ENCODE results near the gene NTRK3.

The NTRK3 gene

DNA sequence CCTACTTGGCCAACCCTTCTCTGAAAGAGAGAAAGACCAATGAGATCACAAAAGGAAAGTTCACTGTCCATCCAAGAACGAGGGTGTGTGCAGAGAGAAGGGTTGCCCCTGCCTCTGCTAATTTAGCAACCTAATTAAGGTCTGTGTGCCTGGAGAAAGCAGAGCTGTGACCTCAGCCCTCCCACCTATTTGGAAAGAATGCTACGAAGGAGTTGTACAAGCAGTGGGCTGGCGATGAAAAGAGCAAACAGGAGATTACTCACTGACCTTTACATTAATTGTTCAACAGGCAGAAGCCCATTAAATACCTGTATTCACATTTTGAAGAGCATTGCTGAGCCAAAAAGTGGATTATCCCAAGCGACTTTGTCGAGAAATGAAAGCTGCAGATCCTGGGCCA lies 314.9 kb downstream of the NTRK3 start:
- TF ChIP-seq, protein P1, sequence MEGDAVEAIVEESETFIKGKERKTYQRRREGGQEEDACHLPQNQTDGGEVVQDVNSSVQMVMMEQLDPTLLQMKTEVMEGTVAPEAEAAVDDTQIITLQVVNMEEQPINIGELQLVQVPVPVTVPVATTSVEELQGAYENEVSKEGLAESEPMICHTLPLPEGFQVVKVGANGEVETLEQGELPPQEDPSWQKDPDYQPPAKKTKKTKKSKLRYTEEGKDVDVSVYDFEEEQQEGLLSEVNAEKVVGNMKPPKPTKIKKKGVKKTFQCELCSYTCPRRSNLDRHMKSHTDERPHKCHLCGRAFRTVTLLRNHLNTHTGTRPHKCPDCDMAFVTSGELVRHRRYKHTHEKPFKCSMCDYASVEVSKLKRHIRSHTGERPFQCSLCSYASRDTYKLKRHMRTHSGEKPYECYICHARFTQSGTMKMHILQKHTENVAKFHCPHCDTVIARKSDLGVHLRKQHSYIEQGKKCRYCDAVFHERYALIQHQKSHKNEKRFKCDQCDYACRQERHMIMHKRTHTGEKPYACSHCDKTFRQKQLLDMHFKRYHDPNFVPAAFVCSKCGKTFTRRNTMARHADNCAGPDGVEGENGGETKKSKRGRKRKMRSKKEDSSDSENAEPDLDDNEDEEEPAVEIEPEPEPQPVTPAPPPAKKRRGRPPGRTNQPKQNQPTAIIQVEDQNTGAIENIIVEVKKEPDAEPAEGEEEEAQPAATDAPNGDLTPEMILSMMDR (conservative IDR thresholded peaks at IDR 0.05; ENCODE audit: low read depth), result no peak
- no peak overlapping the region for H3K27ac ChIP-seq
- CTCF ChIA-PET, result interaction anchor here (0.6 kb wide), 1 partner anchor 128 kb away, joined by 6 read pairs; no protein-coding TSS in a partner anchor
- POLR2A ChIA-PET (ENCODE audit: low non-redundant PET), result no interaction called here
- no peak for DNase-seq (ENCODE audit: low spot score)

DNA sequence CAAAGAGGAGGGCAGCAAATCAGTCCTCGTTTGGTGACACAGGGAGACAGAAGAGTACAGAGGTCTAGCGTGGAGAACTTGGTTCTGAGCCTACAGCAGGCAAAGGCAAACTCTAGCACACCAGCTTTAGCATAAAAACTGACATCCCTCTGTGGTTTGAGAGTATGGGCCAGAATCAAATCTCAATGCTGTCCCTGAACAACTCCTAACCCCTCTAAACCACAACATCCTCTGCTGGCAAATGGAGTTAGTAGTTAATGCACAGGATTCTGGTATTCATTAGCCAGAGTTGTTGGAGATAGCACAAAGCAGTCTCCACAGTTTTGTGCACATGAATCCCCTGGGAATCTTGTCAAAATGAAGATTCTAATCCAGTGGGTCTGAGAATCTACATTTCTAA lies 315.8 kb downstream of the NTRK3 start:
- no peak for DNase-seq (ENCODE audit: low spot score)
- TF ChIP-seq, protein P1 (conservative IDR thresholded peaks at IDR 0.05; ENCODE audit: low read depth), result no peak

DNA sequence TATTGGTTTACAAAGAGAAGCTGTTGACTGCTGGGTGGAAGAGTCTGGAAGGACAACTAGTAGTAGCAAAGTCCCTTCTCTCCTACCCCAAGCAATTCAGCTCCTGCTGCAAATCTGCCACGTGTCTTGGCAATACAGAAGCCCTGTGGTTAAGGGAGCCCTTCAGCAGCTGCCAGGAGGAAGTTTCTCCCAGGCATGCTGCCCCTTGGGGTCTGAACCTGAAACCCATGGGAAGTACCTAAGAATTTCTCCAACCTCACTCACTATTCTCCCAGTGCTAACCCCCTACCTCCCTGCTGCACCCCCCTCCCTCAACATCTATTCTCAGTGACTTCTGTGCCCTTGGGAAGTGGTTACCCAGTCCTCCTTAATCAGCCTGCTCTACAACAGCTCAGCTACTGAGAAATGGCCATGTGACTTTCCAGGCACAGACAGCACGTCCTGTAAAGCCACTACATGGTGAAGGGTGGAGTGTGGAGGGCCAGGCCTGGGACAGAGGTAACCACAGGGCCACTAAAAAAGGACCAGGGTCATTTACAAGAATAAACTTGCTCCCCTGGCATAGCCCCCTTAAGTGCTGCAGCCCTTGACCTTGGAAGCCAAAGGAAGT lies 316.6 kb downstream of the NTRK3 start:
- CTCF ChIA-PET, result interaction anchor here (0.5 kb wide), 1 partner anchor 704 kb away, joined by 4 read pairs; no protein-coding TSS in a partner anchor
- TF ChIP-seq, protein P1 (conservative IDR thresholded peaks at IDR 0.05; ENCODE audit: low read depth), result no peak
- POLR2A ChIA-PET (ENCODE audit: low non-redundant PET), result no interaction called here
- no peak for DNase-seq (ENCODE audit: low spot score)
- no peak overlapping the region for H3K27ac ChIP-seq

More for the DNA sequence above, 315.8 kb downstream of the NTRK3 start:
- ChIA-PET CTCF (no interaction called here), POLR2A (ENCODE audit: low non-redundant PET) (no interaction called here)
- H3K27ac ChIP-seq, result no peak overlapping the region

DNA sequence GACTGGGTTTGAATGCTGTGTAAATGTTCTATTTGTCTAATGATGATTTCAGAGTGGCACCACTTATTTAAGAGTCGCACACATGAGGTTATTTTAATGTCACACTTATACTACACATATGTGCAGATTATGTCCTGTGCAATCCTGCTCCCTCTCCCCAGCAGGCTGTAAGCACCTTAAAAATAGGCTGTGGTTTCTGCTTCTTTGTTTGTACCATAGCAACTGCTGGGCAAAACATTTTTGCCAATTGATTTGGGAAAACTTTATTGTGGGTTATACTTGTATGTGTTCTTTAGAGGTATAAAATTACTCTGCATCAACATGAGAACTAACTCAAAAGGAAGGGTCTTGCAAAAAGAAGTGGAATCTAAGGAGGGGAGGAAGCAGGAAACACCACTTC lies 318.5 kb downstream of the NTRK3 start:
- POLR2A ChIA-PET (ENCODE audit: low non-redundant PET), result no interaction called here
- CTCF ChIA-PET, result no interaction called here

DNA sequence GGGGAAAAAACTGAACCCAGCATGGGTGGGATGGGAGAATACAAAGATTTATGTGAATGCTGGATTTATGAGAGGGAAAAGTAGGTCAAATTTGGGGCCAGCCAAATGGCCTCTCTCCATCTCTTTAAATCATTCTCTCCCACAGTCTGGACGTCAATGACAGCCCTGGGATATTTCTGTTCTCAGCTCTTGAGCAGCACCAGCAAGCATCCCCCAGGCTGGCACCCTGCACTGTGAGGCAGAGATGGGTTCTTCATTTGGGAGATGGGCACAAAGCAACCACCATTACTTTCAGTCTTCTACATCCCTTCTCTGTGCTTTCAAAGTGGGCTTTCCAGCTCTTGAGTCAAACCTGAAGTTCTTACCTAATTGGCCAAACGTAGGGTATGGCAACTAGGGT lies 321.0 kb downstream of the NTRK3 start:
- no peak overlapping the region for H3K27ac ChIP-seq
- DNase-seq (ENCODE audit: low spot score), result no peak
- ChIA-PET CTCF (no interaction called here), POLR2A (ENCODE audit: low non-redundant PET) (no interaction called here)
- TF ChIP-seq, protein P1 (conservative IDR thresholded peaks at IDR 0.05; ENCODE audit: low read depth), result no peak

More for the DNA sequence above, 318.5 kb downstream of the NTRK3 start:
- H3K27ac ChIP-seq, result no peak overlapping the region
- no peak for DNase-seq (ENCODE audit: low spot score)
- TF ChIP-seq, protein P1 (conservative IDR thresholded peaks at IDR 0.05; ENCODE audit: low read depth), result no peak

DNA sequence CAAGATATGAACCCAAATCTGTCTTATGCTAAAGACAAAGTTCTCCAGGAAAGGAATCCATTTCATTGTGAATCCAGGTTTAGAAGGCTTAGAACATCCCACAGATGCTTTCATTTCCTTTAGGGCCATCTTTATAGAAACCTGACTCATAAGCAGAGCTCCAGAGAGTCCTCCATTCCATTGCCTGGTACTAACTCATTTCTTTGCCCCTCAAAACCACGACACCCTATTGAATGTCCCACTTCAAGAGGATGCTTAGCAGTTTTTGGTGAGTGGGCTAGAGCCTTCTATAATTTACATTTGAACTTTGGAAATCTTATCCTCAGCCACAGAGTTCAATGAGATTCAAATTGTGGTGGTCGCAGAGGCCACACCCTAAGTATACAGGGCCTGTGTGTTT lies 325.0 kb downstream of the NTRK3 start:
- TF ChIP-seq, protein P1 (conservative IDR thresholded peaks at IDR 0.05; ENCODE audit: low read depth), result no peak
- no peak for DNase-seq (ENCODE audit: low spot score)
- CTCF ChIA-PET, result no interaction called here
- POLR2A ChIA-PET (ENCODE audit: low non-redundant PET), result no interaction called here
- no peak overlapping the region for H3K27ac ChIP-seq
